ENCODE results near the gene ETS2.

Gene ETS2

DNA sequence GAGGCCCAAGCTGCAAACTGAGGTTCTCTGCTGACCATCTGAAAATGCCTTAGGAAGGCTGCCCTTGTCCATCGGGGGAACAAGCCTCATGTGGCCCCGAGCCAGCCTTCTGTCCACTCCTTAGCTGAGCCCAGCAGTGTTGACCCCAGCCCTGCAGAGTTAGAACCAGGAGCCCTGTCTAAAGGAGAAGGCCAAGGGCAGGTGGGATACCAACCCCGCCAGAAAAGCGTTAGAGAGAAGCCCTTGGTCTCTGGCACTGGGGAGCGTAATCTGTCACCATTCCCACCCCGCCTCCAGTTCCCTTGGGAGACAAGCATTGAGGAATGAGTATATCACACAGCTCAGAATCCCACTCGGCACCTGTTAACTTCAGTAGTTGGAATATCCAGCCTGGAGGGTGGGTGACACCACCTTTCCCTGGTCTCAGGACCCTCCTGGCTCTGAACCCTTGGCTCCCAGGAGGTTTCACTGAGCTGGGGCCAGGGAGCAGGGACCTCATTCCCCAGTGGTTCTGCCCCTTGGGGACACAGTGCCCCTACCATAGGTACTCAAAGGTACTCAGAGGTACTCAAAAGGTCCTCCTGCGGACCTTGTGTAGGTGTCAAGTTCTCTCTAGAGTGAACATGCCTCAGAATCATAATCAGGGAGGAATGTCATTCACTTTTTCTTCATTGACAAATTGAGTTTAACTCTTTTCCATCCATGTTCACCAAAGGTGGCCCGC lies 16.4 kb downstream of the ETS2 start:
- H3K36me3 ChIP-seq (ENCODE audit: control insufficient read depth, insufficient read depth, low read length), result peaks cover 25% of the 10 kb centered on the region

DNA sequence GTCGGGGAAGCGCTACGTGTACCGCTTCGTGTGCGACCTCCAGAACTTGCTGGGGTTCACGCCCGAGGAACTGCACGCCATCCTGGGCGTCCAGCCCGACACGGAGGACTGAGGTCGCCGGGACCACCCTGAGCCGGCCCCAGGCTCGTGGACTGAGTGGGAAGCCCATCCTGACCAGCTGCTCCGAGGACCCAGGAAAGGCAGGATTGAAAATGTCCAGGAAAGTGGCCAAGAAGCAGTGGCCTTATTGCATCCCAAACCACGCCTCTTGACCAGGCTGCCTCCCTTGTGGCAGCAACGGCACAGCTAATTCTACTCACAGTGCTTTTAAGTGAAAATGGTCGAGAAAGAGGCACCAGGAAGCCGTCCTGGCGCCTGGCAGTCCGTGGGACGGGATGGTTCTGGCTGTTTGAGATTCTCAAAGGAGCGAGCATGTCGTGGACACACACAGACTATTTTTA lies 17.1 kb downstream of the ETS2 start:
- no peak overlapping the region for H2AK5ac ChIP-seq (ENCODE audit: low read length)
- H3K9ac ChIP-seq (ENCODE audit: low read length), result no peak overlapping the region
- H2BK5ac ChIP-seq (ENCODE audit: low read length), result no peak overlapping the region
- no peak for DNase-seq
- no peaks in the 10 kb centered on the region for H3K79me2 ChIP-seq (ENCODE audit: control insufficient read depth, insufficient read depth, low read length)
- no peak overlapping the region for H3K4ac ChIP-seq (ENCODE audit: low read depth, low read length)
- H3K4me3 ChIP-seq (ENCODE audit: low read length), result no peak overlapping the region
- H3K56ac ChIP-seq (ENCODE audit: low read length), result no peak overlapping the region
- no peaks in the 10 kb centered on the region for H3K4me1 ChIP-seq (ENCODE audit: control insufficient read depth, low read depth, low read length)
- no peak overlapping the region for H4K5ac ChIP-seq (ENCODE audit: low read length)
- H4K8ac ChIP-seq (ENCODE audit: low read depth, low read length), result no peak overlapping the region
- H3K4me2 ChIP-seq (ENCODE audit: low read length), result no peak overlapping the region
- peaks cover 22% of the 10 kb centered on the region for H3K36me3 ChIP-seq (ENCODE audit: control insufficient read depth, insufficient read depth, low read length)
- no CpG with 5 or more reads among the region's 26 CpGs for WGBS (ENCODE audit: extremely low coverage, insufficient coverage, low lambda C conversion rate)
- H2BK15ac ChIP-seq (replicated peaks; ENCODE audit: low read depth), result no peak overlapping the region
- no peak overlapping the region for H3K23ac ChIP-seq (ENCODE audit: low read length)
- H3K18ac ChIP-seq (ENCODE audit: low read length), result no peak overlapping the region
- H3K27me3 ChIP-seq (ENCODE audit: insufficient read depth, low read length, poor library complexity), result no peaks in the 10 kb centered on the region
- peaks cover 3% of the 10 kb centered on the region for H3K79me1 ChIP-seq (ENCODE audit: low read length)
- no peak overlapping the region for H2BK120ac ChIP-seq (ENCODE audit: low read depth, low read length)
- H3K27ac ChIP-seq (ENCODE audit: low read depth, low read length), result no peak overlapping the region

More for the DNA sequence above, 16.4 kb downstream of the ETS2 start:
- Histone ChIP-seq H3K79me1 (ENCODE audit: low read length) (peaks cover 3% of the 10 kb centered on the region), H3K18ac (ENCODE audit: low read length) (no peak overlapping the region), H3K79me2 (ENCODE audit: control insufficient read depth, insufficient read depth, low read length) (no peaks in the 10 kb centered on the region), H2BK15ac (replicated peaks; ENCODE audit: low read depth) (no peak overlapping the region), H4K5ac (ENCODE audit: low read length) (no peak overlapping the region), H3K4me1 (ENCODE audit: control insufficient read depth, low read depth, low read length) (no peaks in the 10 kb centered on the region), H3K23ac (ENCODE audit: low read length) (no peak overlapping the region), H3K4ac (ENCODE audit: low read depth, low read length) (no peak overlapping the region), H2BK5ac (ENCODE audit: low read length) (no peak overlapping the region), H4K8ac (ENCODE audit: low read depth, low read length) (no peak overlapping the region), H3K56ac (ENCODE audit: low read length) (no peak overlapping the region), H3K9ac (ENCODE audit: low read length) (no peak overlapping the region), H3K4me3 (ENCODE audit: low read length) (no peak overlapping the region), H3K4me2 (ENCODE audit: low read length) (no peak overlapping the region), H2BK120ac (ENCODE audit: low read depth, low read length) (no peak overlapping the region), H3K27me3 (ENCODE audit: insufficient read depth, low read length, poor library complexity) (no peaks in the 10 kb centered on the region), H2AK5ac (ENCODE audit: low read length) (no peak overlapping the region), H3K27ac (ENCODE audit: low read depth, low read length) (no peak overlapping the region)
- WGBS (ENCODE audit: extremely low coverage, insufficient coverage, low lambda C conversion rate), result no CpG with 5 or more reads among the region's 9 CpGs
- DNase-seq, result no peak

DNA sequence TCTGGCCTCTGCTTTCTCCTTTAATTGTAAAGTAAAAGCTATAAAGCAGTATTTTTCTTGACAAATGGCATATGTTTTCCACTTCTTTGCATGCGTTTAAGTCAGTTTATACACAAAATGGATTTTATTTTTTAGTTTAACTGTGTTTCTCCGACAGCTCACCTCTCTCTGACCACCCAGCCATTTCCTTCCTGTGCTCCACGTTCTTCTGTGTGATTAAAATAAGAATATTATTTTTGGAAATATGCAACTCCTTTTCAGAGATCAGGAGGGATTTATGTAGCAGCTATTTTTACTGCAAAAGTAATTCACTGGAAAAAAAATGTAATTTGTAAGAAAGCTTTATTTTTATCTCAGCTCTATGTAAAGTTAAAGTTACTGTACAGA lies 18.0 kb downstream of the ETS2 start:
- H2BK5ac ChIP-seq (ENCODE audit: low read length), result no peak overlapping the region
- no peak overlapping the region for H2BK120ac ChIP-seq (ENCODE audit: low read depth, low read length)
- DNase-seq, result no peak
- H3K36me3 ChIP-seq (ENCODE audit: control insufficient read depth, insufficient read depth, low read length), result peaks cover 14% of the 10 kb centered on the region
- H3K23ac ChIP-seq (ENCODE audit: low read length), result no peak overlapping the region
- no peak overlapping the region for H3K4me3 ChIP-seq (ENCODE audit: low read length)
- no peak overlapping the region for H2BK15ac ChIP-seq (replicated peaks; ENCODE audit: low read depth)
- no peaks in the 10 kb centered on the region for H3K79me2 ChIP-seq (ENCODE audit: control insufficient read depth, insufficient read depth, low read length)
- no peak overlapping the region for H4K8ac ChIP-seq (ENCODE audit: low read depth, low read length)
- H4K5ac ChIP-seq (ENCODE audit: low read length), result no peak overlapping the region
- H3K4me2 ChIP-seq (ENCODE audit: low read length), result no peak overlapping the region
- peaks cover 2% of the 10 kb centered on the region for H3K79me1 ChIP-seq (ENCODE audit: low read length)
- no peak overlapping the region for H3K9ac ChIP-seq (ENCODE audit: low read length)
- H3K4ac ChIP-seq (ENCODE audit: low read depth, low read length), result no peak overlapping the region
- WGBS (ENCODE audit: extremely low coverage, insufficient coverage, low lambda C conversion rate), result no CpG with 5 or more reads among the region's 3 CpGs
- H3K27ac ChIP-seq (ENCODE audit: low read depth, low read length), result no peak overlapping the region
- H2AK5ac ChIP-seq (ENCODE audit: low read length), result no peak overlapping the region
- no peak overlapping the region for H3K18ac ChIP-seq (ENCODE audit: low read length)
- no peaks in the 10 kb centered on the region for H3K27me3 ChIP-seq (ENCODE audit: insufficient read depth, low read length, poor library complexity)
- H3K4me1 ChIP-seq (ENCODE audit: control insufficient read depth, low read depth, low read length), result no peaks in the 10 kb centered on the region
- H3K56ac ChIP-seq (ENCODE audit: low read length), result no peak overlapping the region

DNA sequence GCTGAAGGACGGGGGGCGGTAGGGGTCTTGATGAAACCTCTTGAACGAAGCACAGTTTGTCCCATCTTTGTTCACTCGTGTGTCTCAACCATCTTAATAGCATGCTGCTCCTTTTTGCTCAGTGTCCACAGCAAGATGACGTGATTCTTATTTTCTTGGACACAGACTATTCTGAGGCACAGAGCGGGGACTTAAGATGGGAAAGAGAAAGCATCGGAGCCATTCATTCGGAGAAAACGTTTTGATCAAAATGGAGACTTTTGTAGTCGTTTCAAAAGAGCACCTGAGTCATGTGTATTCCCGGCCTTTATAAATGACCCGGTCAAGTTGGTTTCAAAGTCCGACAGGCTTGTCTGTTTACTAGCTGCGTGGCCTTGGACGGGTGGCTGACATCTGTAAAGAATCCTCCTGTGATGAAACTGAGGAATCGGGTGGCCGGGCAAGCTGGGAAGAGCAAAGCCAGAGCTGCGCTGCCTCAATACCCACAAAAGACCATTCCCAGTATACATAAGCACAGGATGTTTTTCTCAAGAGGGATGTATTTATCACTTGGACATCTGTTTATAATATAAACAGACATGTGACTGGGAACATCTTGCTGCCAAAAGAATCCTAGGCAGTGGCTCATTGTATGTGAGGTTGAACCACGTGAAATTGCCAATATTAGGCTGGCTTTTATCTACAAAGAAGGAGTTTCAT lies 18.5 kb downstream of the ETS2 start:
- no CpG with 5 or more reads among the region's 19 CpGs for WGBS (ENCODE audit: extremely low coverage, insufficient coverage, low lambda C conversion rate)
- Histone ChIP-seq H3K4me3 (ENCODE audit: low read length) (no peak overlapping the region), H4K8ac (ENCODE audit: low read depth, low read length) (no peak overlapping the region), H3K18ac (ENCODE audit: low read length) (no peak overlapping the region), H3K23ac (ENCODE audit: low read length) (no peak overlapping the region), H4K5ac (ENCODE audit: low read length) (no peak overlapping the region), H3K36me3 (ENCODE audit: control insufficient read depth, insufficient read depth, low read length) (peaks cover 11% of the 10 kb centered on the region), H3K79me1 (ENCODE audit: low read length) (peaks cover 1% of the 10 kb centered on the region), H3K79me2 (ENCODE audit: control insufficient read depth, insufficient read depth, low read length) (no peaks in the 10 kb centered on the region), H3K4me2 (ENCODE audit: low read length) (no peak overlapping the region), H3K4ac (ENCODE audit: low read depth, low read length) (no peak overlapping the region), H3K27me3 (ENCODE audit: insufficient read depth, low read length, poor library complexity) (no peaks in the 10 kb centered on the region), H3K9ac (ENCODE audit: low read length) (no peak overlapping the region), H2BK15ac (replicated peaks; ENCODE audit: low read depth) (no peak overlapping the region), H3K4me1 (ENCODE audit: control insufficient read depth, low read depth, low read length) (no peaks in the 10 kb centered on the region), H2AK5ac (ENCODE audit: low read length) (no peak overlapping the region), H3K56ac (ENCODE audit: low read length) (no peak overlapping the region), H2BK120ac (ENCODE audit: low read depth, low read length) (no peak overlapping the region), H3K27ac (ENCODE audit: low read depth, low read length) (no peak overlapping the region), H2BK5ac (ENCODE audit: low read length) (no peak overlapping the region)
- DNase-seq, result no peak

DNA sequence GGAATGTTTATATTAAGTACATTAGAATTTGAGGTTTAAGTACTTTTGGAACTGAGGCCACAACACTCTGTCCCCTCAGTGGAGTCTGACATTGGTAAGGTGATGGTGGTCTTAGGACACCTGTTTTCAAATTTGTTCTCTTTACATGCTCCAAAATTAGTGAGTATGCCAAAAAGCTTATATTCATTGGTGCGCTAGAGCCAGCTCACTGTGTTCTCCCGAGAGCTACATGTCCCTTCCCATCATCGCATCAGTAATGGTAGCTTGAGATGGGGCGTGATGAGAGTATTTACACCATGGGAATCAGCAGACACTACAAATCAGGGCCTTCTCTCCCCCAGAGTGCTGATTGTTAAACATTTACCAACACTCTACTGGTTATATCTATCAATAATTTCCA lies 19.5 kb downstream of the ETS2 start:
- Histone ChIP-seq H4K5ac (ENCODE audit: low read length) (no peak overlapping the region), H2AK5ac (ENCODE audit: low read length) (no peak overlapping the region), H3K9ac (ENCODE audit: low read length) (no peak overlapping the region), H4K8ac (ENCODE audit: low read depth, low read length) (no peak overlapping the region), H3K4me3 (ENCODE audit: low read length) (no peak overlapping the region), H2BK15ac (replicated peaks; ENCODE audit: low read depth) (no peak overlapping the region), H3K18ac (ENCODE audit: low read length) (no peak overlapping the region), H3K79me2 (ENCODE audit: control insufficient read depth, insufficient read depth, low read length) (no peaks in the 10 kb centered on the region), H3K56ac (ENCODE audit: low read length) (no peak overlapping the region), H3K36me3 (ENCODE audit: control insufficient read depth, insufficient read depth, low read length) (peaks cover 7% of the 10 kb centered on the region), H2BK120ac (ENCODE audit: low read depth, low read length) (no peak overlapping the region), H3K4me2 (ENCODE audit: low read length) (no peak overlapping the region), H3K27ac (ENCODE audit: low read depth, low read length) (no peak overlapping the region), H2BK5ac (ENCODE audit: low read length) (no peak overlapping the region), H3K23ac (ENCODE audit: low read length) (no peak overlapping the region), H3K4me1 (ENCODE audit: control insufficient read depth, low read depth, low read length) (no peaks in the 10 kb centered on the region), H3K4ac (ENCODE audit: low read depth, low read length) (no peak overlapping the region), H3K79me1 (ENCODE audit: low read length) (peaks cover 1% of the 10 kb centered on the region), H3K27me3 (ENCODE audit: insufficient read depth, low read length, poor library complexity) (no peaks in the 10 kb centered on the region)
- no CpG with 5 or more reads among the region's 4 CpGs for WGBS (ENCODE audit: extremely low coverage, insufficient coverage, low lambda C conversion rate)
- DNase-seq, result no peak

All from mesendoderm (in vitro differentiated cells).